ENCODE results near the gene CPSF2. TPM values are rescaled to one million over a fixed set of nuclear protein-coding genes. Genes with fewer than 3 reads are reported as not detected.

Gene CPSF2
- total RNA-seq, 2 donors from 2014 or later, result 91.8 to 103 TPM

GRCh38 chr14:92093320-92093719, 28.4 kb upstream of the CPSF2 start:
- Histone ChIP-seq H3K4me3 (ENCODE audit: low read length) (no peak overlapping the region), H3K27ac (ENCODE audit: low read depth, low read length) (no peak overlapping the region), H3K27me3 (ENCODE audit: control insufficient read depth, insufficient read depth, low read length, poor library complexity, severe bottlenecking) (no peaks in the 10 kb centered on the region), H3K4me1 (ENCODE audit: control insufficient read depth, insufficient read depth, low read length) (no peaks in the 10 kb centered on the region), H3K9me3 (ENCODE audit: control insufficient read depth, low read length) (no peaks in the 10 kb centered on the region), H3K36me3 (ENCODE audit: control insufficient read depth, insufficient read depth, low read length) (peaks cover 32% of the 10 kb centered on the region), H3K9ac (ENCODE audit: extremely low read depth, low read length, poor library complexity, severe bottlenecking) (no peak overlapping the region)
- no peaks in the 10 kb centered on the region for H3K4me1 Mint-ChIP-seq
- H3K9me3 Mint-ChIP-seq, result no peaks in the 10 kb centered on the region
- no peak overlapping the region for H3K27ac Mint-ChIP-seq
- 95% methylated on average over 1 of the region's 1 CpG; no CpG with 5 or more reads in 1 of the 2 experiments for WGBS, 2 experiments (ENCODE audit: insufficient coverage in 1 of 2, insufficient read length in 1 of 2)
- TF ChIP-seq CTCF (conservative IDR thresholded peaks at IDR 0.05), result peak; percentile 56
- H3K36me3 Mint-ChIP-seq (ENCODE audit: low read depth), result peaks cover 31% of the 10 kb centered on the region
- no peaks in the 10 kb centered on the region for H3K27me3 Mint-ChIP-seq (ENCODE audit: insufficient read depth)
- no peak for DNase-seq
- no peak overlapping the region for H3K4me3 Mint-ChIP-seq

- Histone ChIP-seq H3K9ac (ENCODE audit: extremely low read depth, low read length, poor library complexity, severe bottlenecking) (no peak overlapping the region), H3K4me3 (ENCODE audit: low read length) (no peak overlapping the region), H3K4me1 (ENCODE audit: control insufficient read depth, insufficient read depth, low read length) (no peaks in the 10 kb centered on the region), H3K9me3 (ENCODE audit: control insufficient read depth, low read length) (no peaks in the 10 kb centered on the region), H3K27me3 (ENCODE audit: control insufficient read depth, insufficient read depth, low read length, poor library complexity, severe bottlenecking) (no peaks in the 10 kb centered on the region), H3K36me3 (ENCODE audit: control insufficient read depth, insufficient read depth, low read length) (peaks cover 8% of the 10 kb centered on the region), H3K27ac (ENCODE audit: low read depth, low read length) (no peak overlapping the region)
- no peak for TF ChIP-seq CTCF (conservative IDR thresholded peaks at IDR 0.05)
- no peak for DNase-seq
- H3K9me3 Mint-ChIP-seq, result no peaks in the 10 kb centered on the region
- peaks cover 11% of the 10 kb centered on the region for H3K4me1 Mint-ChIP-seq
- H3K4me3 Mint-ChIP-seq, result no peak overlapping the region
- H3K27me3 Mint-ChIP-seq (ENCODE audit: insufficient read depth), result no peaks in the 10 kb centered on the region
- H3K27ac Mint-ChIP-seq, result no peak overlapping the region
- H3K36me3 Mint-ChIP-seq (ENCODE audit: low read depth), result peaks cover 10% of the 10 kb centered on the region
Measured at GRCh38 chr14:92099802-92100201, 22.0 kb upstream of the CPSF2 start.

GRCh38 chr14:92103363-92103989, 18.3 kb upstream of the CPSF2 start:
- peaks cover 12% of the 10 kb centered on the region for H3K4me1 Mint-ChIP-seq
- Histone ChIP-seq H3K27ac (ENCODE audit: low read depth, low read length) (no peak overlapping the region), H3K4me1 (ENCODE audit: control insufficient read depth, insufficient read depth, low read length) (no peaks in the 10 kb centered on the region), H3K9ac (ENCODE audit: extremely low read depth, low read length, poor library complexity, severe bottlenecking) (no peak overlapping the region), H3K27me3 (ENCODE audit: control insufficient read depth, insufficient read depth, low read length, poor library complexity, severe bottlenecking) (no peaks in the 10 kb centered on the region), H3K36me3 (ENCODE audit: control insufficient read depth, insufficient read depth, low read length) (no peaks in the 10 kb centered on the region), H3K4me3 (ENCODE audit: low read length) (no peak overlapping the region), H3K9me3 (ENCODE audit: control insufficient read depth, low read length) (no peaks in the 10 kb centered on the region)
- H3K27ac Mint-ChIP-seq, result no peak overlapping the region
- no peak for DNase-seq
- no peak overlapping the region for H3K4me3 Mint-ChIP-seq
- no peaks in the 10 kb centered on the region for H3K36me3 Mint-ChIP-seq (ENCODE audit: low read depth)
- H3K27me3 Mint-ChIP-seq (ENCODE audit: insufficient read depth), result no peaks in the 10 kb centered on the region
- H3K9me3 Mint-ChIP-seq, result no peaks in the 10 kb centered on the region
- WGBS, 2 experiments (ENCODE audit: insufficient coverage in 1 of 2, insufficient read length in 1 of 2), result 91 to 98% methylated on average over 7 of the region's 7 CpGs
- no peak for TF ChIP-seq CTCF (conservative IDR thresholded peaks at IDR 0.05)

Measured in endodermal cell (in vitro differentiated cells).